ENCODE results near the gene TMPRSS2.
A peak's percentile ranks its signal among the peaks of the same experiment; 100 is the strongest.
"Not testable (repeated sequence)": the region's sequence is repeated elsewhere in the genome, so short reads cannot be mapped to it uniquely, and the experiment has no call there.

The TMPRSS2 gene

DNA sequence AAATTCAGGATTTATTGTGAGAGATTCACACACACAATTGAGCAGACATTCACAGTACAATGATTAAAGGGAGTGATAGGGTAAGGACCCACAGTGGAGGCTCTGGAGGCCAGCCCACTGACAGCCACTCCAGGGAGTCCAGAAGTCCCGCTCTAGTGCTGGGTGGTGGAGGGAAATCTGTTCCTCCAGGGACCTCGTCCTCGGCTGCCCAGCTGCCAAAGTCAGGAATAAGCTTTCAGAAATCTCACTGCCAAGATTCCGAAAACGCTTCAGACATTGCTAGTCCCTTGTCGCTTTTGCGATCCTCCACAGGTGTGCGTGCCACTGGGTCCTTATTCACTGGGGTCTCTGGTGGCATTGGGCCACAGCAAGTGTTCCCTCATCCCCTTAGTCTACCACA lies 79.6 kb downstream of the TMPRSS2 start:
- DNase-seq (ENCODE audit: low spot score) (no peak), FAIRE-seq (no peak)

DNA sequence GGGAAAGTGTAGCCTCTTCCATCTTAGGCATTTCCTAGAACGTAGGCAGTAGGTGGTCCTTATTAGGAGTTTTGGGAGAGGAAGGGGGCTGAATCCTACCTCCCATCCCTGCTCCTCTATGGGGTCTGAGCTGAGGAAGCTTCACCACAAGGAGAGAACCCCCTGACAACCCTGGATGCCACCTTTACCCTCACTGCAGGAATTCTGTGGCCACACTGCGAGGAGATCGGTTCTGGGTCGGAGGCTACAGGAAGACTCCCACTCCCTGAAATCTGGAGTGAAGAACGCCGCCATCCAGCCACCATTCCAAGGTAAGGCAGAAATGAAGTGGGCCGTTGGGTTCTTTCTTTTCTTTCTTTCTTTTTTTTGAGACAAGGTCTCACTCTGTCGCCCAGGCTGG lies 80.4 kb downstream of the TMPRSS2 start:
- FAIRE-seq (no peak), DNase-seq (ENCODE audit: low spot score) (no peak)

DNA sequence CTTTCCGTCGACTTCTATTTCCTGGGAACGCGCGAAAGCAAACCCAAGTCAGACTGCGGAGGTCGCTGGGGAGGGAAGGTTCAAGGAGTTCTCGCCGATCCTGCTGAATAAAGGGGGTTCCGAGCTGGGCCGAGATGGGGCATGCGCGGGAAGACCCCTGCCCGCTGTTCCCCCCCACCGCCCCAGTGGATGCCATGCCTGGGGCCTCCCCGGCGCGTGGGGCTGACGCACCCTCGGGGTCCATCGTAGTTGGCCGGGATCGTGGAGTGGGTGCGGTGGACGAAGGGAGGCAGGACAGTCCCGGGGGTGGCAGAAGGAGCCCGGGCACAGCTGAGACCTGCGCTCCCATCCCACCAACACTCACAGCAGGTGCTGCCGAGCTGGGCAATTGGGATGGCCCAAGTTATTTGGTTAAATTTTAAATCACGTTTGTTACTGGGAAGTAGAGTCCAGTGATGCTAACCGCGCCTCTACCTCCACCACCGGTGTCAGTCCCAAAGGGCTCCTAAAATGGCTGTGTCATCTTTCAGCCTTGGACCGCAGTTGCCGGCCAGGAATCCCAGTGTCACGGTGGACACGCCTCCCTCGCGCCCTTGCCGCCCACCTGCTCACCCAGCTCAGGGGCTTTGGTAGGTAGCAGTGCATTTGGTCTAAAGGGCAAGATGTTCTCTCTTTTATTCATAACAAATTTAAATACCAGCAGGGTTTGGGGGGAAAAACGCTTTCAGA lies 81.1 kb downstream of the TMPRSS2 start:
- FAIRE-seq (no peak), DNase-seq (ENCODE audit: low spot score) (no peak)

DNA sequence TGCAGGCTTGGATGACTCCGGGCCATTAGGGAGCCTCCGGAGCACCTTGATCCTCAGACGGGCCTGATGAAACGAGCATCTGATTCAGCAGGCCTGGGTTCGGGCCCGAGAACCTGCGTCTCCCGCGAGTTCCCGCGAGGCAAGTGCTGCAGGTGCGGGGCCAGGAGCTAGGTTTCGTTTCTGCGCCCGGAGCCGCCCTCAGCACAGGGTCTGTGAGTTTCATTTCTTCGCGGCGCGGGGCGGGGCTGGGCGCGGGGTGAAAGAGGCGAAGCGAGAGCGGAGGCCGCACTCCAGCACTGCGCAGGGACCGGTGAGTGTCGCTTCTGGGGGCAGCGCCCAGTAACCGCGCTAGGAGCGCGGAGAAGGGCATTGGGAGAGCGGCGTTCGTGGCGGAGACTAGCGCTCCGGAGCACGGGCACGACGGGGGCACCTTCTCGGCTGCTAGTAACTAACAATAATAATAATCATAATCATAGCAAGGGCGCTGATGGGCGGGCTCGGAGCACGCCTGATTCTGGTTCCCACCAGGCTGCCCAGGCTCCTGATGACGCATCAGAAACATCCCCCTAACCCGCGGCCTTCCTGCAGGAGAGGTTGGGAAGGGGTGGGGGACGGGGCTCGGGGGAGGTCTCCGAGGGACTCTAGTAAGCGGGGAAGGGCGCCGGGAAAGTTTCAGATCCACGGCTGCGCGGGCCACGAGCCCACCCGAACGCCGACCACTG lies 81.8 kb downstream of the TMPRSS2 start, which contains the start of gene MX1:
Gene MX1 (plus strand): TSS at position 286 of the 722 bp plus-strand sequence. CDS start 5,832 bp downstream, outside the sequence.
- DNase-seq (ENCODE audit: low spot score), result no peak
- FAIRE-seq, result no peak

DNA sequence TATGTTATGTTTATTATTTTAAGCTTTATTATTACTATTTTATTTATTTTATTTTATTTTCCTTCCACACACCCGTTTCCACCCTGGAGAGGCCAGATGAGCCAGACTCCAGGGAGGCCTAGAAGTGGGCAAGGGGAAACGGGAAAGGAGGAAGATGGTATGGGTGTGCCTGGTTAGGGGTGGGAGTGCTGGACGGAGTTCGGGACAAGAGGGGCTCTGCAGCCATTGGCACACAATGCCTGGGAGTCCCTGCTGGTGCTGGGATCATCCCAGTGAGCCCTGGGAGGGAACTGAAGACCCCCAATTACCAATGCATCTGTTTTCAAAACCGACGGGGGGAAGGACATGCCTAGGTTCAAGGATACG lies 82.4 kb downstream of the TMPRSS2 start:
- DNase-seq (ENCODE audit: low spot score) (no peak), FAIRE-seq (no peak)

DNA sequence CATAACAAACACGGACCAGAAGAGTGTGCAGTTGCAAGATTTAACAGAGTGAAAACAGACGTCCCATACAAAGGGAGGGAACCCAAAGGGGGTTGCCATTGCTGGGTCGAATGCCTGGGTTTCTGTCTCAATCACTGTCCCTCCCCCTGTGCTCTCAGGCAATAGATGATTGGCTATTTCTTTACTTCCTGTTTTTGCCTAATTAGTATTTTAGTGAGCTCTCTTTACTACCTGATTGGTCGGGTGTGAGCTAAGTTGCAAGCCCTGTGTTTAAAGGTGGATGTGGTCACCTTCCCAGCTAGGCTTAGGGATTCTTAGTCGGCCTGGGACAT lies 84.7 kb downstream of the TMPRSS2 start:
- not testable (repeated sequence) for DNase-seq (ENCODE audit: low spot score); FAIRE-seq

DNA sequence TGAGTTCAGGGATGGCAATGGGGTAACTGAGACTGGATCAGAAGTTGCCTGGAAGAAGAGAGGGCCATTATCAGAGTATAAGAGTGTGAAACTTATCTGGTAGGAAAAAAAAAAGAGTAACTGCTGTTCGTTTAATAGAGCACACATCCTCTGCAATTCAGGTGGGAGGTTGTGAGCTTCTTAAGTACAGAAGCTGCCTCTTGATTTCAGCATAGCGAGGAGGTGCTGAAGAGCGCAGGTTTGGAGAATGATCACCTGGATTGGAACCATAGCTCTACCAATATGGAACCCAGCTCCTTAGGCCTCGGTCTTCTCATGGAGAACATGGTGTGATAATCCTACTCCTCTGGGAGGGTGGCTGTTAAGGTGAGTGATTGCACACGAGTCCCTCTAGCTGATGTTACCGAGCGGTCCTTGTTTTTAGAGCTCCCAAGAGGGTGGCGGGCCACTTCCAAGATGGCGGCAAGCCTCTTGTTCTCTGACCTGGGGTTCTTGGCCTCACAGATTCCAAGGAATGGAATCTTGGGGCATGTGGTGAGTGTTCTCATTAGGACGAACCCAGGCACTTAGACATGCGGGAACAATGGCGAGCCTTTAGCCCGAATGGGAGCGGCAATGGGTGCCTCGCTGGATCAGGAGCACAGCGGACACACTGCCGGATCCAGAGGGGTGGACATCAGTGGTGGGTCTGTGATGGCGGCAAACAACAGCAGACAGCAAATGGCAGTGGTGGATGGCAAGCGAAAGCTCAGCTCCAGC lies 85.2 kb downstream of the TMPRSS2 start:
- FAIRE-seq (no peak), DNase-seq (ENCODE audit: low spot score) (no peak)

DNA sequence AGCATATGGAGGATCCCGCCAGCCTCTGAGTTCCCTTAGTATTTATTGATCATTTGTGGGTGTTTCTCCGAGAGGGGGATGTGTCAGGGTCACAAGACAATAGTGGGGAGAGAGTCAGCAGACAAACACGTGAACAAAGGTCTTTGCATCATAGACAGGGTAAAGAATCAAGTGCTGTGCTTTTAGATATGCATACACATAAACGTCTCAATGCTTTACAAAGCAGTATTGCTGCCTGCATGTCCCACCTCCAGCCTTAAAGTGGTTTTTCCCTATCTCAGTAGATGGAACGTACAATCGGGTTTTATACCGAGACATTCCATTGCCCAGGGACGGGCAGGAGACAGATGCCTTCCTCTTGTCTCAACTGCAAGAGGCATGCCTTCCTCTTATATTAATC lies 87.0 kb downstream of the TMPRSS2 start:
- FAIRE-seq; DNase-seq (ENCODE audit: low spot score): not testable (repeated sequence)

DNA sequence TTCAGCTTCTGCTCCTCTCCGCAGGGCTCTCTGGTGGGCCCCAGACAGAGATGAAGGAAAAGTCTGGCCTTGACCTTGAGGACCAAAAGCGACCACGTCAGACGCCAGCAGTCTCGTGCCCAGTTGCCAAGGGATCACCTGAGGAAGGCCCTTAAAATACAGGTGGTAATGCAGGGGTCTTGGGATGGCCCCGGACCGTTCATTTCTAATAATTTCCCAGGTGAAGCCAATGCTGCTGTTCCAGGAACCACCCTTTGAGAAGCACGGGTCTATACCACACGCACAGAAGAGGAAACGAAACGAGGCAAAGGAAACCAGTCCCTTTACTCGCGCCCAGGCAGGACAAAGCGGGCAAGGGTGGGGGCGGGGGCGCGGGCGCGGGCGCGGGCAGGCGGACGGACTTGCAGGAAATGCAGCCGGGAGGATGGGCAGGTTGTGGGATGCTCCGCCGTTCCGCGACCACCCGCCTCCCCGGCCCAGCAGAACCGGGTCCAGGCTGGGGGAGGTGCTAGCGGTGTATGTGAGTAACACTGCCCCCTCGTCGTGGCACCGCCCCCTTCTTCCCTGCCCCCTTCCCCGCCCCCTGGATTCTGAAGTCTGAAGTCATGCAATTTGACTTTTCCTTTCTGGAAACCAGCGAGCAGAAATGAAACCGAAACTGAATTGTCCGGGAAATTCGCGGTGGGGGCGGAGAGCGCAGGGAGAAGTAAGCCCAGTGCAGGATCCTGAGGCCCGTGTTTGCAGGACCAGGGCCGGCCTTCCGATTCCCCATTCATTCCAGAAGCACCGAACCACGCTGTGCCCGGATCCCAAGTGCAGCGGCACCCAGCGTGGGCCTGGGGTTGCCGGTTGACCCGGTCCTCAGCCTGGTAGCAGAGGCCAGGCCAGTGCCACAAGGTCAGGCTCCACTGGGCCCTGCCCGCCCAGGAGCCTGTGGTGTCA lies 87.8 kb downstream of the TMPRSS2 start:
- no peak for FAIRE-seq
- peak; percentile 44 for DNase-seq (ENCODE audit: low spot score)

DNA sequence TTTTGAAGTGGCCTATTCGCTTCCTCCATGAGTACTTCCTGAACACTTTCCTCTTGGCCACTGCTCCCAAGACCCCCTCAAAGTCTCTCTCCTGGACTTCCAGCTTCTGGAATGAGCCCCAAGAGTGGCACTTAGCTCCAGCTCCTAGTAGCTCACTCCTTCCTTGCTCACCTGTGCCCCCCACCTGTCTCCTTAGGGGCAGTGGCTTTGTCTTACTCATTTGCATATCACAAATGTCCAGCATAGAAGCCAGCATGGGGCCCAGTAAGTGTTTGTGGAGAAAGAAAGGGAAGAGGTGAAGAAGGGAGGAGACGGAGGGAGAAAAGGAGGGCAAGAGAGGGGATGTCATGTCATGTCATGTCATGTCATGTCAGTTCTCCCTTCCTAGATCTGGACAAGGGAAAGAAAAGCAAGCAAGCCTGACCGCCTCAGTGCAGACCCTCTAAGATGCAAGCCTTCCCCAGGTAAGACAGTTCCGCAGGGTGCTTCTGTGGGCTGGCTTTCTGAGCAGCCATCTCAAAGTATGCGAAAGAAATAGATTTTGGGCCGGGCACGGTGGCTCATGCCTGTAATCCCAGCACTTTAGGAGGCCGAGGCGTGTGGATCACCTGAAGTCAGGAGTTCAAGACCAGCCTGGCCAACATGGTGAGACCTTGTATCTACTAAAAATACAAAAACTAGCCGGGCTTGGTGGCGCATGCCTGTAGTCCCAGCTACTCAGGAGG lies 88.8 kb downstream of the TMPRSS2 start:
- DNase-seq (ENCODE audit: low spot score) (no peak), FAIRE-seq (no peak)

DNA sequence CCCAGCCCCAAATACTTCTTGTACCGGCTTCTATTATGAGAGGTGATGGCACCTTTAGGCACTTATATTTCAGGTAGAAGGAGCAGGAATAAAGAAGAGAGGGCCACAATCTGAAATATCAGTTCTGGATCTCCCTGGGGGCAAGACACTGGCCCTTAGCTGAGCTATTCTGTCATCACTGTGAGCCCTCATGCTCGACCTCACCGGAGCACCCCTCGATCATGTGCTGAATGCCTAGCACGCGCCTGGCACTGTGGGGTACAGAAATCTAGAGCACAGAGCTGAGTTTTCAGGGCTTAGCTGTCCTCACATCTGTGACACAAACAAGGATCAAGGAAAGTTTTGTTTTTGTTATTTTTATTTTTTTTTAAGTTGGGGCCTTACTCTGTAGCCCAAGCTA lies 89.6 kb downstream of the TMPRSS2 start:
- DNase-seq (ENCODE audit: low spot score) (no peak), FAIRE-seq (no peak)

DNA sequence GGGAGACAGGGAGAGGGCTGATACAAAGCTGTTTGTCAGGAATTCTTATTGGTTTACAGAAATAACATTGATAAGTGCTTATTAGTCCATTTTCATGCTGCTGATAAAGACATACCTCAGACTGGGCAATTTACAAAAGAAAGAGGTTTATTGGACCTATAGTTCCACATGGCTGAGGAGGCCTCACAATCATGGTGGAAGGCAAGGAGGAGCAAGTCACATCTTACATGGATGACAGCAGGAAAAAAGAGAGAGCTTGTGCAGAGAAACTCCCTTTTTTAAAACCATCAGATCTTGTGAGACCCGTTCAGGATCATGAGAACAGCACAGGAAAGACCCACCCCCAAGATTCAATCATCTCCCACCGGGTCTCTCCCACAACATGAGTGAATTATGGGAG lies 90.5 kb downstream of the TMPRSS2 start:
- not testable (repeated sequence) for DNase-seq (ENCODE audit: low spot score); FAIRE-seq

Data from urothelium cell line (cell line).